HG02759 (cell line): Measurements from ENCODE around the gene CEP162.
A peak's percentile ranks its signal among the peaks of the same experiment; 100 is the strongest.
"Not testable (repeated sequence)": the region's sequence is repeated elsewhere in the genome, so short reads cannot be mapped to it uniquely, and the experiment has no call there.

Source experiments
- ATAC-seq: cut with Tn5 transposase; IDR thresholded peaks from one replicate; pipeline ENCODE4 v1.9.1; 2021; ENCODE audit warnings: mild to moderate bottlenecking, moderate library complexity; ENCODE audit not compliant: unreplicated experiment

Gene CEP162

GRCh38 chr6:84164328-84164727 lies 63.1 kb downstream of the CEP162 start:
- not testable (repeated sequence) for ATAC-seq

GRCh38 chr6:84161190-84161589 lies 66.3 kb downstream of the CEP162 start:
- ATAC-seq = no peak

GRCh38 chr6:84156306-84156705 lies 71.1 kb downstream of the CEP162 start:
- ATAC-seq = no peak

- no peak for ATAC-seq
Measured at GRCh38 chr6:84151669-84152068, 75.8 kb downstream of the CEP162 start.

GRCh38 chr6:84150705-84151104 lies 76.7 kb downstream of the CEP162 start:
- ATAC-seq = peak; percentile 86

GRCh38 chr6:84141521-84141920 lies 85.9 kb downstream of the CEP162 start:
- no peak for ATAC-seq

- no peak for ATAC-seq
Measured at GRCh38 chr6:84139311-84139710, 88.1 kb downstream of the CEP162 start.

- no peak for ATAC-seq
Measured at GRCh38 chr6:84137989-84138575, 89.4 kb downstream of the CEP162 start.

- no peak for ATAC-seq
Measured at GRCh38 chr6:84137051-84137375, 90.4 kb downstream of the CEP162 start.

GRCh38 chr6:84136364-84137050 lies 90.9 kb downstream of the CEP162 start:
- no peak for ATAC-seq

GRCh38 chr6:84135291-84135690 lies 92.2 kb downstream of the CEP162 start:
- ATAC-seq = no peak

- not testable (repeated sequence) for ATAC-seq
Measured at GRCh38 chr6:84133385-84133784, 94.1 kb downstream of the CEP162 start.

- ATAC-seq = not testable (repeated sequence)
Measured at GRCh38 chr6:84129588-84129987, 97.9 kb downstream of the CEP162 start.

- no peak for ATAC-seq
Measured at GRCh38 chr6:84123186-84123585, 104.3 kb downstream of the CEP162 start.

- no peak for ATAC-seq
Measured at GRCh38 chr6:84119277-84119676, 108.2 kb downstream of the CEP162 start.

- ATAC-seq = no peak
Measured at GRCh38 chr6:84118191-84118590, 109.3 kb downstream of the CEP162 start.

GRCh38 chr6:84114933-84115594 lies 112.4 kb downstream of the CEP162 start:
- ATAC-seq = not testable (repeated sequence)

GRCh38 chr6:84111351-84111750 lies 116.1 kb downstream of the CEP162 start:
- ATAC-seq = not testable (repeated sequence)

GRCh38 chr6:84107495-84107894 lies 119.9 kb downstream of the CEP162 start:
- ATAC-seq = no peak

GRCh38 chr6:84105215-84105924 lies 122.1 kb downstream of the CEP162 start:
- not testable (repeated sequence) for ATAC-seq

GRCh38 chr6:84103029-84103428 lies 124.4 kb downstream of the CEP162 start:
- no peak for ATAC-seq

GRCh38 chr6:84095156-84095555 lies 132.3 kb downstream of the CEP162 start:
- ATAC-seq = no peak
